Activated CD8-positive, alpha-beta memory T cell treated with anti-CD3 and anti-CD28 coated beads for 36 hours (primary cell): ENCODE data around the gene PDE4DIP. TPM values are rescaled to one million over a fixed set of nuclear protein-coding genes. Genes with fewer than 3 reads are reported as not detected.
"Not testable (repeated sequence)": the region's sequence is repeated elsewhere in the genome, so short reads cannot be mapped to it uniquely, and the experiment has no call there.

Source experiments
- CTCF ChIA-PET: fragments of 350-600 bp; sonication (Branson Sonifier 250); formaldehyde crosslinking; loops from one replicate; lab custom pipeline; 2021; ENCODE audit warnings: antibody characterized with exemption; lab: Charles Lee
- POLR2A ChIA-PET: fragments of 350-600 bp; sonication (Branson Sonifier 250); formaldehyde crosslinking; loops from one replicate; lab custom pipeline; 2021; ENCODE audit warnings: antibody characterized with exemption; lab: Charles Lee
- total RNA-seq, 2 experiments: library from RNA; stranded (reverse); gene quantifications; one replicate each; pipeline ENCODE4 v1.2.3, GENCODE V29; 2021

Gene PDE4DIP
- total RNA-seq, 2 experiments from 2014 or later = 24.6 to 24.7 TPM

DNA sequence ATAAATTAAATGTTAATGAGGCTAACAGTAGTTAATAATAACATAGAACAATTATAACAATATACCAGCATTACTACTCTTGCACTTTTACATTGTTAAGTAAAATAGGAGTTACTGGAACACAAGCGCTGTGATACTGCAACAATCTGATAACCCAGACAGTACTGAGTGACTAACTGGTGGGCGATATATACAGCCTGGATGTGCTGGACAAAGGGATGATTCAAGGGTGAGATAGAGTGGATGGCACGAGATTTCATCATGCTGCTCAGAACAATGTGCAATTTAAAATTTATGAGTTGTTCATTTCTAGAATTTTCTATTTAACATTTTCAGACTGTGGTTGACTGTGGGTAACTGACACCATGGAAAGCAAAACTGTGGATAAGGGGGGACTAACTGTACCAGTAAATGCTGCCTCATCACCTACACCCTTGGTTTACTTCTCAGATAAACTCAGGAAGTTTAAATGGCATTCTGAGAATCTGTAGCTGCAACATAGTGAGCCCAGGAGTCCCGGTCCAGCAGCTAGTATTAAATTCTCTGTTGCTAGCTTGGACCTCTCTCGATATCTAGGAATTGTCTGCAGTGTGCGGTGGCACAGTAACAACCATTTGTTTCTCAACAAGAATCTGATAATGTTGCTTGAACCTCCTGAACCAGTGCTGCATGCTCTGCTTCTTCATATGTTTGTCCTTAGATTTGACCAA, 24.9 kb downstream of the PDE4DIP start:
- POLR2A ChIA-PET = not testable (repeated sequence)

DNA sequence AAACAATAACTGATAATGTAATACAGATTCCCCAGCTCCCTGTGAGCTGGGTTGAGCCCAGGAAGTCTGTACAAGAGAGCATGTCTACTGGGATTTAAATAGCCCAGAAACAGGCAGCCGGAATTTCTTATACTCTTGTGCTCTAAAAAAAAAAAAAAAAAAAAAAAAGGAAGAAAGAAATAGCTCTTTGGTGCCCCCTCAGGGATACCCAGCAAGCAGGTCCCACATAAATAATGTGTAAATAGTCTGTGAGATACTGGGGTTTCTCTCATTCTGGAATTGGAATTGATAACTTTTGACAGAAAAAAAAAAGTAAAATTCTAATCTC, 25.4 kb downstream of the PDE4DIP start:
- CTCF ChIA-PET = not testable (repeated sequence)

More for the DNA sequence above, 24.9 kb downstream of the PDE4DIP start:
- CTCF ChIA-PET = not testable (repeated sequence)

DNA sequence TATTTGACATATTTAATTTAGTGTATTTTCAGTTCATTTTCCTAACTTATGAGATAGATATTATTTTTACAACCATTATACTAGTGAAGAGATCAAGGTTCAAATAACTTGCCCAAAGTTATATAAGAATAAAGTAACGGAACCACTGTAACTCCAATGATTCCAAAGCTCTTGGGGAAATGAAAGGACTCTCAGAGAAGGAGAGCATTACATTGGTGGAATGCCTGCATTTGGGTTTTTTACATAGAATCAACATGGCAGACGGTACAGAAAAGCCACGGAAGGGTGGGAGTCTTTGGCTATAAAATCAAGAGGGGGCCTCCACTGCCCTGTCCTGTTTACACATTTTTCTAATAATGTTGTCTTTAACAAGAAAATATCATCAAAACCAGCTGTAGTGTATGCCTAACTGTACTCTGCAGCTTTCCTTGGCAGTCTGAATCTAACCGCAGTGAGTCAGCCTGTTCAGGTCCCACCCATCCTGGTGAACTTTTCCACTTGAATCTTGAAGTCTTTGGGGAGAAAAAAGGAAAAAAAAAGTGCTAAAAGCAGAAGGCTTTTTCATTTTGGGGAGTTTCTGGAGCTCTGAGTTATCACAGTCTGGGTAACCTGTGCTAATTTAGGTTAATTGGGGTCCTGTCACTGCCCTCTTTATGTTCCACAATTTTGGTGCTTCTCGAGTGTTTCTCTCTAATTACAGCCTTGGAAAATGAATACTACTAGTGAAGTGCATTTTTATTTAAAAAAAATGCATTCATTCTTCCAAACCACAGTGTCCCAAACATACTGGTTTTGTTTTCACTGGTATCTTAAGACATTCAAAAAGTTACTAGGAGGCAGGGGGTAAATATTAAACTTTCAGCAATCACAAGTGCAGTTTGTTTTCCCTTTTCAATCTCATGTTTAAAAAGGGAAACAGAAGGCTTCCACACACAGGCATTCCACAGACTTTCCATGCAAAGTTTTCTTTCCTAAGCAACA, 30.5 kb downstream of the PDE4DIP start:
- CTCF ChIA-PET, POLR2A ChIA-PET: not testable (repeated sequence)

More for the DNA sequence above, 25.4 kb downstream of the PDE4DIP start:
- POLR2A ChIA-PET = not testable (repeated sequence)

GRCh38 chr1:148879812-148880416, 35.7 kb downstream of the PDE4DIP start:
- POLR2A ChIA-PET, CTCF ChIA-PET: not testable (repeated sequence)

DNA sequence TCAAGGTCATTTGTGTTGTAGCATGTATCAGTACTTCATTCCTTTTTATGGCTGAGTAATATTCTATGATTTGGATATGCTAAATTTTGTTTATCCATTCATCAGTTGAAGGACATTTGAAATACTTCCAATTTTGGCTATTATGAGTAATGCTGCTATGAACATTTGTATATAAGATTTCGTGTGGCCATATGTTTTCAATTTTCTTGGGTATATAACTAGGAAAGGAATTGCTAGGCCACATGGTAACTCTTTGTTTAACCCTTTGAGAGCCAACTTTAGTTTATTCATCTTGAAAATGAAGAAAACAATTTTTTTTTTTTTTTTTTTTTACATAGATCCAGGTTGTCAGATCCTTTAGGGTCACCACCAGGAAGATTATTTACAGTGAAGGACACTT, 37.0 kb downstream of the PDE4DIP start:
- CTCF ChIA-PET, POLR2A ChIA-PET: not testable (repeated sequence)

DNA sequence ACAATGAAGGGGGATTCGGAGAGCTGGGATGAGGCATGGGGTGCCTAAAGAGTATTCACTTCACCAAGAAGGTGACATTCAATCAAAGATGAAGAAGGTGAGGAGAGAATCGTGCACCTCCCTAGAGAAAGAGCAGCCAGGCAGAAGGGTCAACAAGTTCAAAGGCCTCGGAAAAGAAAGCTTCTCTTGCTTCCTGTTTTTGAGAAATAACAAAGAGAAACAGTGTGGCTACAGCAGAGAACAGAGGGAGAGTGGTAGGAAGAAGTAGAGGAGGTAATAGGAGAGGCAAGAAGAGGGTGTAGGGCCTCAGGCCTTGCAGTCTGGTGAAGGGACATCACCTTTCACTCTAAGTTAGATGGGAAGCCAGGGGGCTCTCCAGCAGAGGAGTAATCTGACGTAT, 41.0 kb downstream of the PDE4DIP start:
- POLR2A ChIA-PET, CTCF ChIA-PET: not testable (repeated sequence)

DNA sequence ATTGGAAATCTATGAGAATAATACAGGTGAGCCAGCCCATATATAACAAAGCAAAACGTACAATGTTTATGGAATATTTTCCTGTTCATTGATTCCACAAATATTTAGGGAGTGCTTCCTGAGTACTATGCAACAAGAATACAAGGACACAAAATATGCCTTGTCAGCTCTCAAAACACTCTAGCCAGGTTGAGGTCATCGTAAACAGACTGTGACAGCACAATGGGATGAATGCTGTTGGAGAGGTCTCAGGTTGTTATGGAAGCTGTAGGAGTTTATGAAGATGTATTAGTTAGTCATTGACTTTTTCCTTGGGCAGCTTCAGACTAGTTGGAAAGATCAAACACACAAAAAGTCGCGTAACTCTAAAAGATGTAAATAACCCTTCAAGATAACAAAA, 42.1 kb downstream of the PDE4DIP start:
- CTCF ChIA-PET, POLR2A ChIA-PET: not testable (repeated sequence)

- CTCF ChIA-PET, POLR2A ChIA-PET: not testable (repeated sequence)
These were observed 44.4 kb downstream of the PDE4DIP start for GRCh38 chr1:148888597-148888996.

- CTCF ChIA-PET, POLR2A ChIA-PET: not testable (repeated sequence)
These were observed 45.2 kb downstream of the PDE4DIP start for GRCh38 chr1:148889267-148890074.

- POLR2A ChIA-PET, CTCF ChIA-PET: not testable (repeated sequence)
These were observed 45.9 kb downstream of the PDE4DIP start for GRCh38 chr1:148890075-148890568.

DNA sequence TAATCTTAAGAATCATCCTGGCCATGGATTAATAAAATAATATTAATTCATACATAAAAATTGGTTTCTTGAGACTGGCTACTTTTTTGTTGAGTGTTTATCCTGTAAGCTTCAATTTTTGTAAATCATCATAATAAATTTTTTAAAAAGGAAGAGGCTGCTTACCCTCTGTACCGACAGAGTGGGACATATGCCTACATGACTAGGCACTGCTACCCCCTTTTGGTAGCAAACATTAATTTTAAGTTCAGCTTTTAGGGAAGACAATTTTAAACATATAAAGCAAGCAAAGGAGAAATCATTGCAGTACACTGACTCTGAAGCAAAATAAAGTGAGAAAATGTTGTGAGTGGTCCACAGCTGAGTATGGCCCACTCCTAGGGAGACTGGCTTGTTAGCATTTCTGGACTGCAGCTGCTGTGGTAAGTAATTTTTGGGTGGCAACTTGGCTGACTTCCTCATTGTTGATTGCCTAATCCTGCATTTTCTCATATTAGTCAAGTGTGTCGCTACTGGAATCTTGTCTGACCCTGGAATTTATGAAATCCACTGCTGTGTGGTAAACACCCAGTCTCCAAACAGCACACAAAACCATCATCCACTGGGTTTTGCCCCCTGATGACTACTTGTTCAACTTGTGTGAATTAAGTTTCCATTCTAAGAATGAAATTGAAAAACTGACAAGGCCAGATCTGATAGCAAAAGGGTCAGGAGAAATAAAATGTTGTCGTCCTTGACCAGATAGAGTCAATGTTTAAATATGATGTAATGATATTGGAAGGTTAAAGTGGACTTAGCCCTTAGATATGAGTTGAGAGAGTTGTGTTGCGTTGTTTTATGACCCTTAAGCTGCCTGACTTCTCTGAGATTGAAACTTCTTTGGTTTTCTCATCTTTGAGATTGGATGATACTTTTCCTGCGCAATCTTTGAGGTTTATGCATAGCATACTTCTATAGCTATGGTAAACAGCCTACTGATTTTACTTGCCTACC, 50.4 kb downstream of the PDE4DIP start:
- POLR2A ChIA-PET, CTCF ChIA-PET: not testable (repeated sequence)

DNA sequence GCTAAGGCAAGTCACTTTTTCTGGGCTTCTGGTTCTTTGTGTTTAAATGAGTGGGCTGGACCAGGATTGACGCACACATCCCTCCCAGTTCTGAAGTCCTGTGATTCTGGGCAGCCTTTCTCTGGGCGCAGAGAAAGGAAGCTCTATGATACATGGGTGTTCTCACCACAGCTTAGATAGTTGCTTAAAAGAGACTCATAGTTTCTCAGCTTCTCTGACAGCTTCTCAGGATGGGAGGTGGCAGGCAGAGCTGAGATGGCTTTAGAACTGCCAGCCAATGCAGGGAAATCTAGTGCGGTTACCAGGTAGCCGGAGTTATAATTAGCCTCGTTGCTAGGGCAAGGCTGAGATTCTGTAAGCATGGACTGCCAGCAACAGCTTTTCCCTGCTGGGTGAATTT, 55.8 kb downstream of the PDE4DIP start:
- POLR2A ChIA-PET = not testable (repeated sequence)

DNA sequence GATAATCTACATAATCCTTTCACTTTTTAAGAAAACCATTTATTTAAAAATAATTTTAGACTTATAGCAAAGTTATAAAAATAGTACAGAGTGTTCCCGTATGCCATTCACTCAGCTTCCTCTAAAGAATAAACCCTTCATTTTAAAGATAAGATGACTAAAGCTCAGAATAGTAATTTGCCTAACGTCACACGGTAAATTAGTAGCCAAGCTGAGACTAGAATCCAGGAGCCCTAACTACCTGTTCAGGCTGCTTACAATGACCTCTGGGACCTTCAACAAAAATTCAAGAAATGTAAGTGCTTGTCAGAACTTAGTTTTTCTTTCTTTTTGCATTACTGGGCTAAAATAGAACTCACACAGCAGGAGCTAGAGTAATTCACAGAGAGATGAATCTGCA, 56.5 kb downstream of the PDE4DIP start:
- CTCF ChIA-PET, POLR2A ChIA-PET: not testable (repeated sequence)

More for the DNA sequence above, 55.8 kb downstream of the PDE4DIP start:
- CTCF ChIA-PET = not testable (repeated sequence)

DNA sequence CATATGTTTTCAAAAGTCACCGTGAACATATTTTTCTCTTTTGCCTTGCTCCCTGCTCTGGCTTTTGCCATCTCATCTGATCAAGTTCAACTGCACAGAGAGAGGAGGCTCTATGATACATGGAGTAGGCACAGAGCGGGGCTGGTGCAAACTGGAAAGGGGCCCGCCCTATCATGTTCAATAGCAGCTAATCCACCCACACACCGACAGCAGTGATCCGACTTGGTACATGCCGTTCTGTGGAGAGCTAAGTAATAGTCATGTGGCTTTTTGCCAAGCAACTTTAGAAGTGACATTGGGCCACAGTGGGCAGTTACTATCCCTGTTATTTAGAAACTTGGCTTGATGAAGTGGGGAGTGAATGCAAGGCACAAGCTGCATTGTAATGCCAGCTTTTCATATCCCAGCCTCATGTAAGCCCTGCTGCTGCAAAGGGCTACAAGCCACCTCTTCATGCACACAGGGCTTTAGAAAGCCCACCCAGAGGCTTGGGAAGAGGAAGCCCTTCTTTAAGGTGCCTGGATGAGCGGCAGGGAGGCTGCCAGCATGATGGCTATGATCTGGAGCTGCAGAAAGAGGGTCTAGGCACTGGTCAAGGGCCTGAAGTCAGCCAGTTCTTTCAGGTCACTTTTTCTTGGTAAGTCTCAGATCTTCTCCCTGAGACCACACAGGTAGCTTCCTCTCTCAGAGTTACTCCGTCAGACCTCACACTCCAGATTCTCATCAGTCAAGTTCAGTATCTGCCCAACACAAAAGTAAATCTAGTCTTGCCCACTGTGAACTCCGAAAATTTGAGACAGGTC, 57.1 kb downstream of the PDE4DIP start:
- CTCF ChIA-PET, POLR2A ChIA-PET: not testable (repeated sequence)

GRCh38 chr1:148901953-148902341, 57.7 kb downstream of the PDE4DIP start:
- CTCF ChIA-PET, POLR2A ChIA-PET: not testable (repeated sequence)

GRCh38 chr1:148909219-148909826, 65.1 kb downstream of the PDE4DIP start:
- POLR2A ChIA-PET, CTCF ChIA-PET: not testable (repeated sequence)
